GM23338 (cell line): ENCODE results near the gene SPARC. TPM values are rescaled to one million over a fixed set of nuclear protein-coding genes. Genes with fewer than 3 reads are reported as not detected.

Experiments used
- ATAC-seq: fragments of 200-7000 bp; cut with Tn5 transposase; 3 replicates; pipeline ENCODE4 v1.9.1; 2020
- DNase-seq: peaks from one replicate; pipeline ENCODE4 v3.0.0-alpha.2; 2015; ENCODE audit warnings: low spot score
- H2AFZ ChIP-seq: fragments of 200-600 bp; sonication (generic); 2 replicates; pipeline ENCODE4 v1.8.0; 2016; ENCODE audit warnings: antibody characterized with exemption, mild to moderate bottlenecking, moderate library complexity
- H3F3A ChIP-seq: fragments of 200-600 bp; sonication (generic); replicated peaks from 2 replicates; pipeline ENCODE4 v1.8.0; 2017; ENCODE audit warnings: antibody characterized with exemption, mixed run types, low read depth
- H3K27ac ChIP-seq: fragments of 200-600 bp; sonication (generic); 2 replicates; pipeline ENCODE4 v1.6.1; 2016; ENCODE audit warnings: low read depth
- H3K27me3 ChIP-seq: fragments of 200-600 bp; sonication (generic); 2 replicates; pipeline ENCODE4 v1.8.0; 2016; ENCODE audit warnings: mild to moderate bottlenecking, mixed run types, moderate library complexity; ENCODE audit not compliant: insufficient read depth
- H3K36me3 ChIP-seq: fragments of 200-600 bp; sonication (generic); 2 replicates; pipeline ENCODE4 v1.8.0; 2016; ENCODE audit warnings: mild to moderate bottlenecking; ENCODE audit not compliant: insufficient read depth
- H3K4me1 ChIP-seq: fragments of 200-600 bp; sonication (generic); 2 replicates; pipeline ENCODE4 v1.8.0; 2016; ENCODE audit warnings: mild to moderate bottlenecking, moderate library complexity; ENCODE audit not compliant: insufficient read depth
- H3K4me2 ChIP-seq: fragments of 200-600 bp; sonication (generic); 2 replicates; pipeline ENCODE4 v1.7.1; 2017; ENCODE audit warnings: mixed run types
- H3K4me3 ChIP-seq: fragments of 200-600 bp; sonication (generic); 2 replicates; pipeline ENCODE4 v1.6.1; 2016; ENCODE audit warnings: mixed run types
- H3K79me2 ChIP-seq: fragments of 200-600 bp; sonication (generic); replicated peaks from 2 replicates; pipeline ENCODE4 v1.8.0; 2017; ENCODE audit warnings: mild to moderate bottlenecking; ENCODE audit not compliant: insufficient read depth
- H3K9me2 ChIP-seq: fragments of 200-600 bp; sonication (generic); 2 replicates; pipeline ENCODE4 v1.8.0; 2017; ENCODE audit not compliant: insufficient read depth
- H4K20me1 ChIP-seq: fragments of 200-600 bp; sonication (generic); replicated peaks from 2 replicates; pipeline ENCODE4 v1.8.0; 2017; ENCODE audit warnings: mild to moderate bottlenecking; ENCODE audit not compliant: insufficient read depth
- H3K27ac Mint-ChIP-seq: 2 replicates; pipeline ENCODE4 v1.8.0; 2020; ENCODE audit warnings: inconsistent platforms, mild to moderate bottlenecking, moderate library complexity, mixed read lengths
- H3K27me3 Mint-ChIP-seq: 3 replicates; pipeline ENCODE4 v1.8.0; 2022; ENCODE audit warnings: low read depth, mild to moderate bottlenecking, moderate library complexity, mixed read lengths, inconsistent platforms; ENCODE audit not compliant: insufficient read depth, poor library complexity
- H3K36me3 Mint-ChIP-seq: 3 replicates; pipeline ENCODE4 v1.8.0; 2021; ENCODE audit warnings: low read depth, mild to moderate bottlenecking, inconsistent platforms, moderate library complexity, mixed read lengths
- H3K4me1 Mint-ChIP-seq: 3 replicates; pipeline ENCODE4 v1.8.0; 2020; ENCODE audit warnings: mild to moderate bottlenecking, inconsistent platforms, mixed read lengths
- H3K4me3 Mint-ChIP-seq: 3 replicates; pipeline ENCODE4 v1.8.0; 2021; ENCODE audit warnings: moderate library complexity, mild to moderate bottlenecking, inconsistent platforms, mixed read lengths
- H3K9me3 Mint-ChIP-seq: 3 replicates; pipeline ENCODE4 v1.8.0; 2020; ENCODE audit warnings: moderate library complexity, mild to moderate bottlenecking, inconsistent platforms, mixed read lengths
- CTCF ChIP-seq, 2 experiments: fragments of 200-600 bp in 1 of 2; sonication (generic) in 1 of 2; conservative IDR thresholded peaks; 2 replicates each; pipeline versions ENCODE4 v1.5.1 to v1.6.1; 2016 to 2017; ENCODE audit warnings: antibody characterized with exemption in 2 of 2, low read depth in 2 of 2, mild to moderate bottlenecking in 2 of 2, moderate library complexity in 1 of 2
- ETS1 ChIP-seq: IDR thresholded peaks from 2 replicates; pipeline ENCODE4 v1.6.1; 2016; ENCODE audit warnings: antibody characterized with exemption
- EZH2 ChIP-seq: fragments of 200-600 bp; sonication (generic); IDR thresholded peaks from one replicate; pipeline ENCODE4 v1.8.0; 2017; ENCODE audit warnings: antibody characterized with exemption, mild to moderate bottlenecking, low read depth; ENCODE audit not compliant: unreplicated experiment
- EZH2phosphoT487 ChIP-seq: fragments of 200-600 bp; sonication (generic); IDR thresholded peaks from one replicate; pipeline ENCODE4 v1.8.1; 2018; ENCODE audit warnings: antibody characterized with exemption; ENCODE audit not compliant: unreplicated experiment
- NANOG ChIP-seq: IDR thresholded peaks from 2 replicates; pipeline ENCODE4 v1.6.1; 2016; ENCODE audit warnings: antibody characterized with exemption, borderline replicate concordance
- POLR2AphosphoS5 ChIP-seq: IDR thresholded peaks from 2 replicates; pipeline ENCODE4 v1.6.1; 2016; ENCODE audit warnings: antibody characterized with exemption, low read depth
- REST ChIP-seq: IDR thresholded peaks from one replicate; pipeline ENCODE4 v1.6.1; 2018; ENCODE audit warnings: antibody characterized with exemption; ENCODE audit not compliant: unreplicated experiment
- ZNF114 ChIP-seq: fragments of 250-450 bp; sonication (Bioruptor Pico); IDR thresholded peaks from 2 replicates; pipeline ENCODE4 v1.5.0; 2020; ENCODE audit warnings: mild to moderate bottlenecking, moderate library complexity
- ZNF462 ChIP-seq: fragments of 250-450 bp; sonication (Bioruptor Pico); IDR thresholded peaks from 2 replicates; pipeline ENCODE4 v1.5.0; 2020; ENCODE audit warnings: mild to moderate bottlenecking, moderate library complexity
- polyA plus RNA-seq: library from polyadenylated mRNA; unstranded; fragments of >200 nt; fragmentation: Nextera tagmentation; extraction: Ambion mirVana; gene quantifications from 2 replicates; pipeline ENCODE4 v1.2.1, GENCODE V29; 2016
- total RNA-seq: library from RNA; depleted of rRNA; stranded (reverse); fragments of >200 nt; shearing (Covaris generic); gene quantifications from 2 replicates; pipeline ENCODE4 v1.2.3, GENCODE V29; 2014

Gene SPARC
- total and polyA plus RNA-seq, 2 experiments from 2014 or later, result 218 to 225 TPM

- H3K27ac ChIP-seq, result peak overlapping the region; percentile 68; the same call in 1 of the 2 replicates
- no peak overlapping the region; the same call in 2 of the 3 replicates for H3K4me3 Mint-ChIP-seq
- peaks cover 62% of the 10 kb centered on the region for H3K36me3 Mint-ChIP-seq
- peaks cover 5% of the 10 kb centered on the region for H3K27me3 Mint-ChIP-seq
- H3K27ac Mint-ChIP-seq, result peak overlapping the region; percentile 86
- no peak overlapping the region for H2AFZ ChIP-seq
- H3K36me3 ChIP-seq, result peaks cover 23% of the 10 kb centered on the region; the same call in 1 of the 2 replicates
- no peak overlapping the region for H3K4me2 ChIP-seq
- H3K79me2 ChIP-seq, result peaks cover 2% of the 10 kb centered on the region
- DNase-seq (no peak), ATAC-seq (no peak)
- H3K4me3 ChIP-seq, result no peak overlapping the region
- no peaks in the 10 kb centered on the region for H3K9me3 Mint-ChIP-seq
- H4K20me1 ChIP-seq, result no peaks in the 10 kb centered on the region
- H3K4me1 ChIP-seq, result peaks cover 39% of the 10 kb centered on the region
- H3K4me1 Mint-ChIP-seq, result peaks cover 39% of the 10 kb centered on the region
- H3K27me3 ChIP-seq, result no peaks in the 10 kb centered on the region
- TF ChIP-seq REST (no peak), ZNF114 (CRISPR knock-in tag) (no peak), ZNF462 (CRISPR knock-in tag) (no peak), CTCF (conservative IDR thresholded peaks at IDR 0.05; ENCODE audit: low read depth in 2 of 2) (no peak), NANOG (no peak), EZH2 (no peak), EZH2phosphoT487 (no peak), ETS1 (no peak), POLR2AphosphoS5 (no peak)
- peaks cover 4% of the 10 kb centered on the region; the same call in 1 of the 2 replicates for H3K9me2 ChIP-seq
- H3F3A ChIP-seq, result no peaks in the 10 kb centered on the region
Measured at GRCh38 chr5:151673421-151673820, 13.3 kb downstream of the SPARC start.
